Astrocyte (in vitro differentiated cells and primary cell): ENCODE results near the gene NXPH4.

ENCODE experiments used
- EZH2 ChIP-seq: IDR thresholded peaks from 2 replicates; pipeline ENCODE4 v1.6.1; 2012; ENCODE audit warnings: mild to moderate bottlenecking, low read length, inconsistent platforms; ENCODE audit not compliant: insufficient read depth
- TF ChIP-seq, protein P1 (sequence below): IDR thresholded peaks from 2 replicates; pipeline ENCODE4 v1.5.1; 2011; ENCODE audit warnings: low read depth, mild to moderate bottlenecking, inconsistent platforms, low read length, moderate library complexity; ENCODE audit not compliant: insufficient read depth

DNA sequence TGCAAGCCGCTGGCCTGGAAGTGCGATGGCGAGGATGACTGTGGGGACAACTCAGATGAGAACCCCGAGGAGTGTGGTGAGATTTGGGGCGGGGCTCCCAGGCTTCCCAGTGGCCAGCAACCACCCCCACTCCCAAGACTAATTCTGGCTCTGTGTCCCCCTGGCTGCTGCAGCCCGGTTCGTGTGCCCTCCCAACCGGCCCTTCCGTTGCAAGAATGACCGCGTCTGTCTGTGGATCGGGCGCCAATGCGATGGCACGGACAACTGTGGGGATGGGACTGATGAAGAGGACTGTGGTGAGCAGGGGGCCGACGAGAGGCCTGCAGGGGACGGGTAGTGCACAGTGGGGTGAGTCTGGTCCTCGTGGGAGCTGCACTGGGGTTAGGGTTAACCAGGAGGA, 12.1 kb upstream of the NXPH4 start:
- no peak for TF ChIP-seq EZH2
- TF ChIP-seq, protein P1, sequence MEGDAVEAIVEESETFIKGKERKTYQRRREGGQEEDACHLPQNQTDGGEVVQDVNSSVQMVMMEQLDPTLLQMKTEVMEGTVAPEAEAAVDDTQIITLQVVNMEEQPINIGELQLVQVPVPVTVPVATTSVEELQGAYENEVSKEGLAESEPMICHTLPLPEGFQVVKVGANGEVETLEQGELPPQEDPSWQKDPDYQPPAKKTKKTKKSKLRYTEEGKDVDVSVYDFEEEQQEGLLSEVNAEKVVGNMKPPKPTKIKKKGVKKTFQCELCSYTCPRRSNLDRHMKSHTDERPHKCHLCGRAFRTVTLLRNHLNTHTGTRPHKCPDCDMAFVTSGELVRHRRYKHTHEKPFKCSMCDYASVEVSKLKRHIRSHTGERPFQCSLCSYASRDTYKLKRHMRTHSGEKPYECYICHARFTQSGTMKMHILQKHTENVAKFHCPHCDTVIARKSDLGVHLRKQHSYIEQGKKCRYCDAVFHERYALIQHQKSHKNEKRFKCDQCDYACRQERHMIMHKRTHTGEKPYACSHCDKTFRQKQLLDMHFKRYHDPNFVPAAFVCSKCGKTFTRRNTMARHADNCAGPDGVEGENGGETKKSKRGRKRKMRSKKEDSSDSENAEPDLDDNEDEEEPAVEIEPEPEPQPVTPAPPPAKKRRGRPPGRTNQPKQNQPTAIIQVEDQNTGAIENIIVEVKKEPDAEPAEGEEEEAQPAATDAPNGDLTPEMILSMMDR = no peak
